Gastrocnemius medialis (tissue), 4 donors: ENCODE data around the gene PSMG2.

Experiments
- CTCF ChIP-seq, 5 experiments: fragments of 450-650 bp in 3 of 5; fragments of 200-600 bp in 2 of 5; sonication (generic) in 2 of 5; IDR thresholded peaks in 4 of 5; conservative IDR thresholded peaks in 1 of 5; 1 replicate in 4 of 5; 2 replicates in 1 of 5; pipeline ENCODE4 v1.5.1; 2016 to 2019; ENCODE audit warnings: antibody characterized with exemption in 5 of 5, mild to moderate bottlenecking in 3 of 5, moderate library complexity in 3 of 5
- POLR2A ChIP-seq, 2 donors: fragments of 450-650 bp; IDR thresholded peaks; one replicate each; pipeline ENCODE4 v1.6.1; 2017; ENCODE audit warnings: antibody characterized with exemption in 2 of 2, mild to moderate bottlenecking in 2 of 2, moderate library complexity in 2 of 2

GRCh38 chr18:12769644-12770440 is 67.0 kb downstream of the PSMG2 start:
- TF ChIP-seq POLR2A (IDR thresholded peaks at IDR 0.05) (no peak), CTCF (IDR thresholded peaks at IDR 0.05 in 4 of 5, conservative IDR thresholded peaks at IDR 0.05 in 1 of 5) (no peak)
